GM12891 (cell line): Measurements from ENCODE around the gene THADA.

ENCODE experiments used
- PAX5 ChIP-seq: IDR thresholded peaks from 2 replicates; pipeline ENCODE4 v1.6.1; 2011; ENCODE audit warnings: low read length, moderate library complexity, mild to moderate bottlenecking; ENCODE audit not compliant: insufficient read depth, severe bottlenecking
- POLR2A ChIP-seq: IDR thresholded peaks from 2 replicates; pipeline ENCODE4 v1.6.1; 2011; ENCODE audit warnings: low read depth, low read length, control low read depth
- POLR2AphosphoS5 ChIP-seq: IDR thresholded peaks from 2 replicates; pipeline ENCODE4 v1.6.1; 2011; ENCODE audit warnings: low read depth, low read length, control low read depth
- TAF1 ChIP-seq: IDR thresholded peaks from 2 replicates; pipeline ENCODE4 v1.6.1; 2011; ENCODE audit warnings: low read depth, low read length, control low read depth

- TF ChIP-seq POLR2A, result no peak
- TF ChIP-seq POLR2AphosphoS5, result no peak
- TF ChIP-seq TAF1, result no peak
- TF ChIP-seq PAX5, result no peak
These were observed 14.5 kb upstream of the THADA start for GRCh38 chr2:43610361-43610760.
